Inflammatory macrophage treated with lipopolysaccharide for 4 hours (primary cell): Measurements from ENCODE around the gene SNAP25.

Experiments used
- DNase-seq: peaks from one replicate; pipeline ENCODE4 v3.0.0-alpha.2; 2020

Gene SNAP25

GRCh38 chr20:10268636-10269035, 50.0 kb downstream of the SNAP25 start:
- no peak for DNase-seq

- DNase-seq: no peak
These were observed 52.0 kb downstream of the SNAP25 start for GRCh38 chr20:10270630-10271029.

- DNase-seq: no peak
These were observed 53.0 kb downstream of the SNAP25 start for GRCh38 chr20:10271494-10272219.

- DNase-seq: no peak
These were observed 58.4 kb downstream of the SNAP25 start for GRCh38 chr20:10276878-10277580.

- no peak for DNase-seq
These were observed 59.0 kb downstream of the SNAP25 start for GRCh38 chr20:10277616-10278015.

- no peak for DNase-seq
These were observed 59.8 kb downstream of the SNAP25 start for GRCh38 chr20:10278412-10278811.

- DNase-seq: no peak
These were observed 61.6 kb downstream of the SNAP25 start for GRCh38 chr20:10280018-10280908.

GRCh38 chr20:10281911-10282310, 63.3 kb downstream of the SNAP25 start:
- no peak for DNase-seq

- DNase-seq: no peak
These were observed 64.4 kb downstream of the SNAP25 start for GRCh38 chr20:10282979-10283456.

GRCh38 chr20:10286356-10286755, 67.7 kb downstream of the SNAP25 start:
- DNase-seq: no peak

GRCh38 chr20:10288421-10288820, 69.8 kb downstream of the SNAP25 start:
- DNase-seq: no peak

GRCh38 chr20:10288954-10289646, 70.5 kb downstream of the SNAP25 start:
- no peak for DNase-seq

- no peak for DNase-seq
These were observed 73.1 kb downstream of the SNAP25 start for GRCh38 chr20:10291568-10292248.

- no peak for DNase-seq
These were observed 78.6 kb downstream of the SNAP25 start for GRCh38 chr20:10297223-10297622.

GRCh38 chr20:10297684-10298240, 79.1 kb downstream of the SNAP25 start:
- DNase-seq: no peak

GRCh38 chr20:10300582-10301446, 82.2 kb downstream of the SNAP25 start:
- no peak for DNase-seq

GRCh38 chr20:10303852-10304251, 85.2 kb downstream of the SNAP25 start:
- no peak for DNase-seq

GRCh38 chr20:10304471-10305046, 85.9 kb downstream of the SNAP25 start:
- DNase-seq: no peak

- DNase-seq: no peak
These were observed 88.1 kb downstream of the SNAP25 start for GRCh38 chr20:10306440-10307358.
